Measurements from ENCODE around the gene RMI1.

Gene RMI1

DNA sequence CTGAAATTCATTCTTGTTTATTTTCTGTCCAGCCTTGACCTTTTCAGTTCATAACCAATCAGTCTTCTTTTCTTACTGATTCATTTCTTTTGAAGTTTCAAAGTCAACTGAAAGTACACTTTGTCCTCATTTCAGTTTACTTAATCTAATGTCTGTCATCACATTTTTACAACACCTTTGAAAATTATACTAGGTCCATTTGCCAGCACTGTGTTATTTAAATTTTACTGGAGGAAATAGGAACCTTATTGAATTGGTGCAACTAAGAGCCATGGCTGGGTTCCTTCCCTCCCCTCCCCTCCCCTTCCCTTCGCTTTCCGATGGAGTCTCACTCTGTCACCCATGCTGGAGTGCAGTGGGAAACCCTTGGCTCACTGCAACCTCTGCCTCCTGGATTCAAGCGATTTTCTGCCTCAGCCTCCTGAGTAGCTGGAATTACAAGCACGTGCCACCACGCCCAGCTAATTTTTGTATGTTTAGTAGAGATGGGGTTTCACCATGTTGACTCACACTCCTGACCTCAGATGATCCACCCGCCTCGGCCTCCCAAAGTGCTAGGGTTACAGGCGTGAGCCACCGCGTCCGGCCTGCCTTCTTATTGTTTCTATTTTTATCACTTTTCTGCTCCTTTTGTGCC, 6.3 kb downstream of the RMI1 start:
- Histone ChIP-seq H3K4me3 (ENCODE audit: control insufficient read depth in 1 of 7, extremely low read depth in 1 of 7, insufficient read depth in 4 of 7, low read depth in 2 of 7, low read length in 6 of 7) (no peak overlapping the region), H3K36me3 (ENCODE audit: control insufficient read depth in 4 of 4, insufficient read depth in 4 of 4, low read length in 3 of 4) (peaks cover 3 to 20% (median 6%) of the 10 kb centered on the region in 4 experiments), H3K27me3 (replicated peaks in 2 of 5; ENCODE audit: control insufficient read depth in 4 of 5, insufficient read depth in 5 of 5, low read length in 4 of 5) (no peaks in the 10 kb centered on the region), H3K4me1 (ENCODE audit: control extremely low read depth in 1 of 4, control insufficient read depth in 4 of 4, insufficient read depth in 4 of 4, low read length in 3 of 4) (peaks cover 0 to 28% (median 12%) of the 10 kb centered on the region in 4 experiments), H3K9me3 (ENCODE audit: control extremely low read depth in 1 of 5, control insufficient read depth in 4 of 5, insufficient read depth in 2 of 5, low read depth in 1 of 5, low read length in 4 of 5) (no peaks in the 10 kb centered on the region), H3K27ac (ENCODE audit: insufficient read depth in 1 of 2, low read depth in 1 of 2, low read length in 2 of 2, poor library complexity in 1 of 2, severe bottlenecking in 2 of 2) (no peak overlapping the region)
- POLR2A ChIA-PET, result no interaction called here
- no peak for DNase-seq
- 94% methylated on average over 10 of the region's 11 CpGs for WGBS (ENCODE audit: insufficient coverage)
- CTCF ChIA-PET, result interaction anchor here (1.2 kb wide), 1 partner anchor 9 kb away, joined by 3 read pairs; no protein-coding TSS in a partner anchor

DNA sequence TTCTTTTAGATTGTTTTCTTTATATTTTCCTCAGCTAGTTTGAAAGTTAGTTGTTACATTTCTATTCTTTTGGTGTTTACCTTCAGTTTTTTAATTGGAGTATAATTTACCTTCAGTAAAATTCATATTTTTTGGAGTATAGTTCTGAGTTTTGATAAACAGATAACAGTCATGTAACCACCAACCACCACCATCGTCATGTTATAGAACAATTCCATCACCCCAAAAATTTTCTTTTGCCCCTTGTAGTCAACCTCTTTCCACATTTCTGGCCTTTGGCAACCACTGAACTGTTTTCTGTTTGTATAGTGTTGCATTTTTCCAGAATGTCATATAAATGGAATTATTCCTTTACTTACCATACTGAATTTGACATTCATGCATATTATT, 6.8 kb downstream of the RMI1 start:
- Histone ChIP-seq H3K4me3 (ENCODE audit: control insufficient read depth in 1 of 7, extremely low read depth in 1 of 7, insufficient read depth in 4 of 7, low read depth in 2 of 7, low read length in 6 of 7) (no peak overlapping the region), H3K9me3 (ENCODE audit: control extremely low read depth in 1 of 5, control insufficient read depth in 4 of 5, insufficient read depth in 2 of 5, low read depth in 1 of 5, low read length in 4 of 5) (no peaks in the 10 kb centered on the region), H3K27me3 (replicated peaks in 2 of 5; ENCODE audit: control insufficient read depth in 4 of 5, insufficient read depth in 5 of 5, low read length in 4 of 5) (no peaks in the 10 kb centered on the region), H3K27ac (ENCODE audit: insufficient read depth in 1 of 2, low read depth in 1 of 2, low read length in 2 of 2, poor library complexity in 1 of 2, severe bottlenecking in 2 of 2) (no peak overlapping the region), H3K4me1 (ENCODE audit: control extremely low read depth in 1 of 4, control insufficient read depth in 4 of 4, insufficient read depth in 4 of 4, low read length in 3 of 4) (peaks cover 0 to 22% (median 9%) of the 10 kb centered on the region in 4 experiments), H3K36me3 (ENCODE audit: control insufficient read depth in 4 of 4, insufficient read depth in 4 of 4, low read length in 3 of 4) (peaks cover 3 to 20% (median 6%) of the 10 kb centered on the region in 4 experiments)
- WGBS (ENCODE audit: insufficient coverage), result no CpG with 5 or more reads among the region's 1 CpG
- ChIA-PET CTCF (interaction anchor here (1.2 kb wide), 1 partner anchor 9 kb away, joined by 3 read pairs; no protein-coding TSS in a partner anchor), POLR2A (no interaction called here)
- no peak for DNase-seq

DNA sequence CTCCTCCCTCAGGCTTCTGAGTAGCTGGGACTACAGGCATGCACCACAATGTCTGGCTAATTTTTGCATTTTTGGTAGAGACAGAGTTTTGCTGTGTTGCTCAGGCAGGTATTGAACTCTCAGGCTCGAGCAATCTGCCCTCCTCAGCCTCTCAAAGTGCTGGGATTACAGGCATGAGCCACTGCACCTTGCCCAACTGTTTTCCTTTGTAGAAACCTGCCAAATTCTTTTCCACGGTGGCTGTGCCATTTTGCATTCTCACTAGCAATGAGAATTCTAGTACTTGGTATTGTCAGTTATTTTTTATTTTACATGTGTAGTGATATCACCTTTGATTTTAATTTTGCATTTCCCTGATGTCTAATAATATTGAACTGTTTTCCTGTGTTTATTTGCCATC, 7.8 kb downstream of the RMI1 start:
- Histone ChIP-seq H3K4me3 (ENCODE audit: control insufficient read depth in 1 of 7, extremely low read depth in 1 of 7, insufficient read depth in 4 of 7, low read depth in 2 of 7, low read length in 6 of 7) (no peak overlapping the region), H3K9me3 (ENCODE audit: control extremely low read depth in 1 of 5, control insufficient read depth in 4 of 5, insufficient read depth in 2 of 5, low read depth in 1 of 5, low read length in 4 of 5) (no peaks in the 10 kb centered on the region), H3K27me3 (replicated peaks in 2 of 5; ENCODE audit: control insufficient read depth in 4 of 5, insufficient read depth in 5 of 5, low read length in 4 of 5) (no peaks in the 10 kb centered on the region), H3K27ac (ENCODE audit: insufficient read depth in 1 of 2, low read depth in 1 of 2, low read length in 2 of 2, poor library complexity in 1 of 2, severe bottlenecking in 2 of 2) (no peak overlapping the region), H3K36me3 (ENCODE audit: control insufficient read depth in 4 of 4, insufficient read depth in 4 of 4, low read length in 3 of 4) (peaks cover 3 to 20% (median 7%) of the 10 kb centered on the region in 4 experiments), H3K4me1 (ENCODE audit: control extremely low read depth in 1 of 4, control insufficient read depth in 4 of 4, insufficient read depth in 4 of 4, low read length in 3 of 4) (peaks cover 0 to 13% (median 6%) of the 10 kb centered on the region in 4 experiments)
- POLR2A ChIA-PET, result no interaction called here
- CTCF ChIA-PET, result interaction anchor here (1.2 kb wide), 1 partner anchor 8 kb away, joined by 3 read pairs; no protein-coding TSS in a partner anchor
- 100% methylated on average over 1 of the region's 2 CpGs for WGBS (ENCODE audit: insufficient coverage)
- DNase-seq, result no peak

DNA sequence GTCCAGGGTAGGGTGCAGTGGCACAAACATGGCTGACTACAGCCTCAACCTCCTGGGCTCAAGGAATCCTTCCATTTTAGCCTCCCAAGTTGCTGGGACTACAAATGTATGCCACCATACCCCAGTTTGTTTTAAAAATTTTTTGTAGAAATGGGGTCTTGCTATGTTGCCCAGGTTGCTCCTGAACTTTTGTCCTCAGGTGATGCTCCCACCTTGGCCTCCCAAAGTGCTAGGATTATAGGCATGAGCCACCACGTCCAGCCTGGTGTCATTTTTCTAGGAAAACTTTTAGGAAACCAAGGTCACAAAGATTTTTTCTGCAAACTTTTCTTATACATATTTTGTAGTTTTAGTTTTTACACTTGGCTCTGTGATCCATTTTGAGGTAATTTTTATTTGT, 10.8 kb downstream of the RMI1 start:
- H3K36me3 ChIP-seq (ENCODE audit: control insufficient read depth in 4 of 4, insufficient read depth in 4 of 4, low read length in 3 of 4), result peaks cover 3 to 20% (median 9%) of the 10 kb centered on the region in 4 experiments
- ChIA-PET POLR2A (no interaction called here), CTCF (no interaction called here)
- H3K9me3 ChIP-seq (ENCODE audit: control extremely low read depth in 1 of 5, control insufficient read depth in 4 of 5, insufficient read depth in 2 of 5, low read depth in 1 of 5, low read length in 4 of 5), result no peaks in the 10 kb centered on the region
- H3K27me3 ChIP-seq (replicated peaks in 2 of 5; ENCODE audit: control insufficient read depth in 4 of 5, insufficient read depth in 5 of 5, low read length in 4 of 5), result no peaks in the 10 kb centered on the region
- no peak for DNase-seq
- 100% methylated on average over 1 of the region's 1 CpG for WGBS (ENCODE audit: insufficient coverage)
- H3K4me3 ChIP-seq (ENCODE audit: control insufficient read depth in 1 of 7, extremely low read depth in 1 of 7, insufficient read depth in 4 of 7, low read depth in 2 of 7, low read length in 6 of 7), result no peak overlapping the region
- H3K4me1 ChIP-seq (ENCODE audit: control extremely low read depth in 1 of 4, control insufficient read depth in 4 of 4, insufficient read depth in 4 of 4, low read length in 3 of 4), result peaks cover 0 to 4% (median 2%) of the 10 kb centered on the region in 4 experiments
- H3K27ac ChIP-seq (ENCODE audit: insufficient read depth in 1 of 2, low read depth in 1 of 2, low read length in 2 of 2, poor library complexity in 1 of 2, severe bottlenecking in 2 of 2), result no peak overlapping the region

DNA sequence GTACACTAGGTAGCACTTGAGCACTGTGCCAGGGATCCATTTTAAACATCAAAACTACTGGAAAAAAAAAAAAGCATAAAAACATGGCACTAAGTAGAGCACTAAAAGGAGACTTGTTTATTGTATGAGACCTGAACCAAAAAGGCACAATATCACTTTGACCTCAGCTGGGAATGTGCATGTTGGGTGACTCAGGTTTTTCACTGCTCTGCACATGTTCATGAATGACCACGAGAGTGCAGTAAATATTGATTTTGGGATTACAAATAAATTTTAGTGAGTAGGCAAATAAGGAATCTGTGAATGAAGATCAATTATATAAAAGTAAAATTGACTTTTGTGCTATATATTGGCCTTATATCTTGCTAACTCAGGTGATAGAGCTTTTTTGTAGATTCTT, 11.8 kb downstream of the RMI1 start:
- no peaks in the 10 kb centered on the region for H3K4me1 ChIP-seq (ENCODE audit: control extremely low read depth in 1 of 4, control insufficient read depth in 4 of 4, insufficient read depth in 4 of 4, low read length in 3 of 4)
- no peaks in the 10 kb centered on the region for H3K9me3 ChIP-seq (ENCODE audit: control extremely low read depth in 1 of 5, control insufficient read depth in 4 of 5, insufficient read depth in 2 of 5, low read depth in 1 of 5, low read length in 4 of 5)
- ChIA-PET POLR2A (no interaction called here), CTCF (no interaction called here)
- H3K27ac ChIP-seq (ENCODE audit: insufficient read depth in 1 of 2, low read depth in 1 of 2, low read length in 2 of 2, poor library complexity in 1 of 2, severe bottlenecking in 2 of 2), result no peak overlapping the region
- WGBS (ENCODE audit: insufficient coverage), result 80% methylated on average over 1 of the region's 1 CpG
- no peak overlapping the region for H3K4me3 ChIP-seq (ENCODE audit: control insufficient read depth in 1 of 7, extremely low read depth in 1 of 7, insufficient read depth in 4 of 7, low read depth in 2 of 7, low read length in 6 of 7)
- no peak for DNase-seq
- peaks cover 3 to 22% (median 9%) of the 10 kb centered on the region in 4 experiments for H3K36me3 ChIP-seq (ENCODE audit: control insufficient read depth in 4 of 4, insufficient read depth in 4 of 4, low read length in 3 of 4)
- no peaks in the 10 kb centered on the region for H3K27me3 ChIP-seq (replicated peaks in 2 of 5; ENCODE audit: control insufficient read depth in 4 of 5, insufficient read depth in 5 of 5, low read length in 4 of 5)

DNA sequence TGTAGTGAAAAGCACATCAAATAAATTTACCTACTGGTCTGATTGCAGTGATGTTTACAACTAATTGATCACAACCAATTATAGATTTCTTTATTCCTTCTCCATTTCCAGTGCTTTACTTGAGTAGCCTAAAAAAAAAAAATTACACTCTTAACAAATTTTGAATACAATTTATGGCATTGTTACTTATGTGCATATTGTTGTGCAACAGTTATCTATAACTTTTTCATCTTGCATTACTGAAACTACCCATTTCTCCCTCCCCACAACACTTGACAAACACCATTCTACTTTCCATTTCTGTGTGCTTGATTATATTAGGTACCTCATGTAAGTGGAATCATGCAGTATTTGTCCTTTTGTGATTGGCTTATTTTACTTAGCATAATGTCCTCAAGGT, 12.3 kb downstream of the RMI1 start:
- Histone ChIP-seq H3K36me3 (ENCODE audit: control insufficient read depth in 4 of 4, insufficient read depth in 4 of 4, low read length in 3 of 4) (peaks cover 3 to 22% (median 11%) of the 10 kb centered on the region in 4 experiments), H3K4me3 (ENCODE audit: control insufficient read depth in 1 of 7, extremely low read depth in 1 of 7, insufficient read depth in 4 of 7, low read depth in 2 of 7, low read length in 6 of 7) (no peak overlapping the region), H3K4me1 (ENCODE audit: control extremely low read depth in 1 of 4, control insufficient read depth in 4 of 4, insufficient read depth in 4 of 4, low read length in 3 of 4) (no peaks in the 10 kb centered on the region), H3K27ac (ENCODE audit: insufficient read depth in 1 of 2, low read depth in 1 of 2, low read length in 2 of 2, poor library complexity in 1 of 2, severe bottlenecking in 2 of 2) (no peak overlapping the region), H3K9me3 (ENCODE audit: control extremely low read depth in 1 of 5, control insufficient read depth in 4 of 5, insufficient read depth in 2 of 5, low read depth in 1 of 5, low read length in 4 of 5) (no peaks in the 10 kb centered on the region), H3K27me3 (replicated peaks in 2 of 5; ENCODE audit: control insufficient read depth in 4 of 5, insufficient read depth in 5 of 5, low read length in 4 of 5) (no peaks in the 10 kb centered on the region)
- CTCF ChIA-PET, result no interaction called here
- DNase-seq, result no peak
- POLR2A ChIA-PET, result no interaction called here

GRCh38 chr9:83996126-83996525, 15.5 kb downstream of the RMI1 start:
- H3K4me3 ChIP-seq (ENCODE audit: control insufficient read depth in 1 of 7, extremely low read depth in 1 of 7, insufficient read depth in 4 of 7, low read depth in 2 of 7, low read length in 6 of 7), result no peak overlapping the region
- ChIA-PET CTCF (interaction anchor here (0.7 kb wide), 1 partner anchor 8 kb away, joined by 3 read pairs; no protein-coding TSS in a partner anchor), POLR2A (no interaction called here)
- DNase-seq, result no peak
- H3K27ac ChIP-seq (ENCODE audit: insufficient read depth in 1 of 2, low read depth in 1 of 2, low read length in 2 of 2, poor library complexity in 1 of 2, severe bottlenecking in 2 of 2), result no peak overlapping the region
- H3K4me1 ChIP-seq (ENCODE audit: control extremely low read depth in 1 of 4, control insufficient read depth in 4 of 4, insufficient read depth in 4 of 4, low read length in 3 of 4), result peaks cover 0 to 2% (median 0%) of the 10 kb centered on the region in 4 experiments
- H3K27me3 ChIP-seq (replicated peaks in 2 of 5; ENCODE audit: control insufficient read depth in 4 of 5, insufficient read depth in 5 of 5, low read length in 4 of 5), result no peaks in the 10 kb centered on the region
- WGBS (ENCODE audit: insufficient coverage), result 93% methylated on average over 2 of the region's 4 CpGs
- no peaks in the 10 kb centered on the region for H3K9me3 ChIP-seq (ENCODE audit: control extremely low read depth in 1 of 5, control insufficient read depth in 4 of 5, insufficient read depth in 2 of 5, low read depth in 1 of 5, low read length in 4 of 5)
- peaks cover 4 to 11% (median 5%) of the 10 kb centered on the region in 4 experiments for H3K36me3 ChIP-seq (ENCODE audit: control insufficient read depth in 4 of 4, insufficient read depth in 4 of 4, low read length in 3 of 4)
